Ishikawa (cell line): ENCODE measurements around the gene SUCLG1.

Experiments used
- CEBPB ChIP-seq: IDR thresholded peaks from 2 replicates; pipeline ENCODE4 v1.6.1; 2012
- EGR1 ChIP-seq: IDR thresholded peaks from 2 replicates; pipeline ENCODE4 v1.6.1; 2012
- REST ChIP-seq: IDR thresholded peaks from 2 replicates; pipeline ENCODE4 v1.6.1; 2012; ENCODE audit warnings: low read depth, mild to moderate bottlenecking

- TF ChIP-seq REST (no peak), EGR1 (no peak), CEBPB (no peak)
Measured at GRCh38 chr2:84375020-84375419, 84.1 kb downstream of the SUCLG1 start.
